K562 (cell line): ENCODE results near the gene PDE11A. TPM values are rescaled to one million over a fixed set of nuclear protein-coding genes. Genes with fewer than 3 reads are reported as not detected.

ENCODE experiments used
- ATAC-seq: fragments of 200-7000 bp; cut with Tn5 transposase; 3 replicates; pipeline ENCODE4 v1.9.1; 2020; ENCODE audit warnings: moderate library complexity
- BruUV-seq: library from RNA; stranded (reverse); fragments of 400-500 nt; replicated peaks from 2 replicates; lab custom pipeline; 2021; lab: Mats Ljungman, UMichigan
- CTCF ChIA-PET: fragments of 300-600 bp; formaldehyde crosslinking; extraction: SDS; loops from one replicate; lab custom pipeline; 2021; ENCODE audit warnings: low intra/inter-chr PET ratio; lab: Yijun Ruan, JAX
- POLR2A ChIA-PET: fragments of 300-600, 350-650 bp; sonication (Branson Sonifier 250); formaldehyde crosslinking; extraction: SDS; loops from one replicate; lab custom pipeline; 2021; ENCODE audit warnings: antibody characterized with exemption, inconsistent platforms; lab: Yijun Ruan, JAX
- DNase-seq, 4 experiments: peaks; one replicate each; pipeline versions ENCODE4 v3.0.0 to v3.0.0-alpha.2; 2011 to 2018; ENCODE audit warnings: low spot score in 3 of 4, mixed read lengths in 3 of 4; ENCODE audit errors: extremely low read depth in 1 of 4
- FAIRE-seq: peaks from 2 replicates; lab custom pipeline; 2011; peaks lifted over from hg19 to GRCh38; lab: Jason Lieb, UNC
- H2AFZ ChIP-seq: 2 replicates; pipeline ENCODE4 v1.6.0; 2011; ENCODE audit warnings: low read depth, low read length, control low read depth, inconsistent platforms
- H3K27ac ChIP-seq: fragments of 200-600 bp; 3 replicates; pipeline ENCODE4 v1.8.0; 2011; ENCODE audit warnings: low read depth, mild to moderate bottlenecking, control low read depth, inconsistent platforms, low read length, moderate library complexity, mixed read lengths; ENCODE audit errors: extremely low read depth
- H3K27me3 ChIP-seq, 2 experiments: fragments of 300-600 bp in 1 of 2; 2 replicates in 1 of 2; 3 replicates in 1 of 2; pipeline versions ENCODE4 v1.6.0 to v1.8.0; 2011; ENCODE audit warnings: inconsistent platforms in 2 of 2, low read length in 2 of 2, mild to moderate bottlenecking in 1 of 2, mixed read lengths in 1 of 2, moderate library complexity in 1 of 2; ENCODE audit not compliant: control insufficient read depth in 2 of 2, insufficient read depth in 2 of 2
- H3K36me3 ChIP-seq: fragments of 300-600 bp; 3 replicates; pipeline ENCODE4 v1.8.0; 2011; ENCODE audit warnings: mild to moderate bottlenecking, low read length, inconsistent platforms; ENCODE audit not compliant: control insufficient read depth, insufficient read depth
- H3K4me1 ChIP-seq, 2 experiments: fragments of 200-600 bp in 1 of 2; replicated peaks in 1 of 2; 2 replicates in 1 of 2; 3 replicates in 1 of 2; pipeline versions ENCODE4 v1.5.1 to v1.8.0; 2011; ENCODE audit warnings: inconsistent platforms in 2 of 2, low read length in 2 of 2, mild to moderate bottlenecking in 1 of 2, mixed read lengths in 1 of 2, moderate library complexity in 1 of 2; ENCODE audit not compliant: control insufficient read depth in 2 of 2, insufficient read depth in 2 of 2
- H3K4me2 ChIP-seq: 2 replicates; pipeline ENCODE4 v1.6.1; 2011; ENCODE audit warnings: low read length, control low read depth, inconsistent platforms, mixed read lengths; ENCODE audit not compliant: insufficient read depth
- H3K4me3 ChIP-seq: fragments of 200-600 bp; sonication (generic), shearing (Covaris generic); 2 replicates; pipeline ENCODE4 v1.5.1; 2016; ENCODE audit warnings: control low read depth, inconsistent platforms
- H3K79me2 ChIP-seq: fragments of 200-600 bp; 3 replicates; pipeline ENCODE4 v1.8.0; 2011; ENCODE audit warnings: low read length, inconsistent platforms; ENCODE audit not compliant: control insufficient read depth, insufficient read depth
- H3K9ac ChIP-seq, 2 experiments: 2 replicates each; pipeline versions ENCODE4 v1.6.0 to v1.6.1; 2011; ENCODE audit warnings: low read depth in 2 of 2, low read length in 2 of 2, control low read depth in 1 of 2, inconsistent platforms in 1 of 2, mild to moderate bottlenecking in 1 of 2, mixed read lengths in 1 of 2; ENCODE audit not compliant: insufficient read depth in 1 of 2
- H3K9me1 ChIP-seq: one replicate; pipeline ENCODE4 v1.6.0; 2011; ENCODE audit warnings: inconsistent platforms, mild to moderate bottlenecking, low read length, moderate library complexity; ENCODE audit not compliant: control insufficient read depth, insufficient read depth
- H3K9me3 ChIP-seq: replicated peaks from 2 replicates; pipeline ENCODE4 v1.5.1; 2011; ENCODE audit warnings: low read depth, low read length, inconsistent platforms; ENCODE audit not compliant: control insufficient read depth, insufficient read depth
- H4K20me1 ChIP-seq: replicated peaks from 2 replicates; pipeline ENCODE4 v1.6.1; 2011; ENCODE audit warnings: low read length, inconsistent platforms, mixed read lengths; ENCODE audit not compliant: control insufficient read depth, insufficient read depth
- SMARCB1 ChIP-seq: IDR thresholded peaks from 2 replicates; pipeline ENCODE4 v1.6.1; 2011; ENCODE audit warnings: improper control_type of control experiment, low read depth; ENCODE audit not compliant: insufficient read length
- ZNF124 ChIP-seq: sonication (generic); formaldehyde crosslinking; IDR thresholded peaks from 2 replicates; pipeline ENCODE4 v1.8.1; 2022; ENCODE audit warnings: missing genetic modification reagents
- WGBS: fragments of 100-300 bp; shearing (Covaris generic); methylation state at CpG from one replicate; pipeline ENCODE4 v1.1.6; 2016; ENCODE audit warnings: low coverage, mixed read lengths; ENCODE audit not compliant: insufficient coverage; ENCODE audit errors: missing lambda C conversion rate; 5-methylcytosine and 5-hydroxymethylcytosine counted together
- in situ Hi-C: fragments of 300-500 bp; cut with MboI; formaldehyde crosslinking; loops from 4 replicates; pipeline ENCODE4 v1.15.0; 2018; ENCODE audit warnings: inconsistent platforms, mixed read lengths
- intact Hi-C: fragments of 100-400 bp; cut with micrococcal nuclease; formaldehyde crosslinking; loops from 2 replicates; pipeline ENCODE4 v1.14.2; 2022
- polyA plus RNA-seq, 8 experiments: library from polyadenylated mRNA; depleted of rRNA in 4 of 8; stranded (reverse) in 5 of 8; unstranded in 3 of 8; fragments of >200 nt; fragmentation: Nextera tagmentation in 2 of 8; fragmentation: Illumina TruSeq in 1 of 8; extraction: Ambion mirVana in 2 of 8; extraction: Trizol in 1 of 8; gene quantifications; 2 replicates each; pipeline versions ENCODE4 v1.2.1 to v1.2.3, GENCODE V29; 2011 to 2014; ENCODE audit warnings: inconsistent platforms in 1 of 8, missing spikeins in 1 of 8
- total RNA-seq, 7 experiments: library from RNA; depleted of rRNA in 6 of 7; stranded (reverse); fragments of >200 nt in 6 of 7; fragmentation: Illumina TruSeq in 2 of 7; extraction: Trizol in 2 of 7; gene quantifications; 2 replicates each; pipeline versions ENCODE4 v1.2.1 to v1.2.3, GENCODE V29; 2011 to 2021; ENCODE audit warnings: low replicate concordance in 1 of 7
- TF ChIP-seq, protein P1 (sequence below), 2 experiments: fragments of 150-350 bp in 1 of 2; IDR thresholded peaks; 2 replicates each; pipeline ENCODE4 v1.6.1; 2012 to 2016; ENCODE audit warnings: low read depth in 2 of 2, low read length in 2 of 2, mild to moderate bottlenecking in 1 of 2, moderate library complexity in 1 of 2
- TF ChIP-seq, protein P2 (sequence below), 3 experiments: IDR thresholded peaks in 2 of 3; conservative IDR thresholded peaks in 1 of 3; 2 replicates each; pipeline ENCODE4 v1.5.1; 2011 to 2012; ENCODE audit warnings: low read length in 3 of 3, mild to moderate bottlenecking in 3 of 3, control low read depth in 2 of 3, improper control_type of control experiment in 1 of 3, inconsistent platforms in 1 of 3, low read depth in 1 of 3, mixed read lengths in 1 of 3, moderate library complexity in 1 of 3; ENCODE audit not compliant: insufficient read depth in 2 of 3

The PDE11A gene
- total and polyA plus RNA-seq, 9 of the 15 experiments (the other 6 are each of a cell fraction or from before 2014, with no cell fraction given) = 3.2 to 22.1 (median 5.7) TPM

DNA sequence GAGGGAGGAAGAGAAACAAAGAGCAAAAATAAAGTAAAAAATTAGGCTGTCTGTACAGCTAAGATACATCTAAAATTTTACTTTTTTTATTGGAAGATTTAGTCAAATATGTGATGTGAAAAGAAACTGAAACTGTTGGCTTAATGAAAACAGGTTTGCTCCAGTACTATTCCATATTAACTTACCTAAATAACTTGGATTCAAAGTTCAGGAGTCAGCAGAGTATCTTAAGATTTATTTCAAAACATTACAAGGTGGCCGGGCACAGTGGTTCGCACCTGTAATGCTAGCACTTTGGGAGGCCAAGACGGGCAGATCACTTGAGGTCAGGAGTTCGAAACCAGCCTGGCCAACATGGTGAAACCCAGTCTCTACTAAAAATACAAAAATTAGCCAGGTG lies 197.9 kb downstream of the PDE11A start:
- no TSS peak for BruUV-seq
- H3K27ac ChIP-seq = no peak overlapping the region
- peaks cover 4 to 7% of the 10 kb centered on the region in 2 experiments; a peak in 2 of 5 replicates for H3K27me3 ChIP-seq
- ATAC-seq (no peak), DNase-seq (no peak), FAIRE-seq (no peak)
- no peaks in the 10 kb centered on the region for H3K79me2 ChIP-seq
- no peaks in the 10 kb centered on the region for H4K20me1 ChIP-seq
- in situ Hi-C loops = no loop called here
- ChIA-PET POLR2A (no interaction called here), CTCF (no interaction called here)
- H3K9ac ChIP-seq = no peak overlapping the region
- no peaks in the 10 kb centered on the region for H3K4me1 ChIP-seq
- no peak overlapping the region for H2AFZ ChIP-seq
- H3K9me3 ChIP-seq = no peaks in the 10 kb centered on the region
- no peak overlapping the region for H3K4me2 ChIP-seq
- H3K36me3 ChIP-seq = no peaks in the 10 kb centered on the region
- no peaks in the 10 kb centered on the region for H3K9me1 ChIP-seq
- no peak overlapping the region for H3K4me3 ChIP-seq
- intact Hi-C loops = no loop called here
- WGBS = 0% methylated on average over 4 of the region's 4 CpGs
- TF ChIP-seq ZNF124 (CRISPR knock-in tag) (no peak), SMARCB1 (no peak)
- TF ChIP-seq, protein P1, sequence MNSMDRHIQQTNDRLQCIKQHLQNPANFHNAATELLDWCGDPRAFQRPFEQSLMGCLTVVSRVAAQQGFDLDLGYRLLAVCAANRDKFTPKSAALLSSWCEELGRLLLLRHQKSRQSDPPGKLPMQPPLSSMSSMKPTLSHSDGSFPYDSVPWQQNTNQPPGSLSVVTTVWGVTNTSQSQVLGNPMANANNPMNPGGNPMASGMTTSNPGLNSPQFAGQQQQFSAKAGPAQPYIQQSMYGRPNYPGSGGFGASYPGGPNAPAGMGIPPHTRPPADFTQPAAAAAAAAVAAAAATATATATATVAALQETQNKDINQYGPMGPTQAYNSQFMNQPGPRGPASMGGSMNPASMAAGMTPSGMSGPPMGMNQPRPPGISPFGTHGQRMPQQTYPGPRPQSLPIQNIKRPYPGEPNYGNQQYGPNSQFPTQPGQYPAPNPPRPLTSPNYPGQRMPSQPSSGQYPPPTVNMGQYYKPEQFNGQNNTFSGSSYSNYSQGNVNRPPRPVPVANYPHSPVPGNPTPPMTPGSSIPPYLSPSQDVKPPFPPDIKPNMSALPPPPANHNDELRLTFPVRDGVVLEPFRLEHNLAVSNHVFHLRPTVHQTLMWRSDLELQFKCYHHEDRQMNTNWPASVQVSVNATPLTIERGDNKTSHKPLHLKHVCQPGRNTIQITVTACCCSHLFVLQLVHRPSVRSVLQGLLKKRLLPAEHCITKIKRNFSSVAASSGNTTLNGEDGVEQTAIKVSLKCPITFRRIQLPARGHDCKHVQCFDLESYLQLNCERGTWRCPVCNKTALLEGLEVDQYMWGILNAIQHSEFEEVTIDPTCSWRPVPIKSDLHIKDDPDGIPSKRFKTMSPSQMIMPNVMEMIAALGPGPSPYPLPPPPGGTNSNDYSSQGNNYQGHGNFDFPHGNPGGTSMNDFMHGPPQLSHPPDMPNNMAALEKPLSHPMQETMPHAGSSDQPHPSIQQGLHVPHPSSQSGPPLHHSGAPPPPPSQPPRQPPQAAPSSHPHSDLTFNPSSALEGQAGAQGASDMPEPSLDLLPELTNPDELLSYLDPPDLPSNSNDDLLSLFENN (IDR thresholded peaks at IDR 0.05; ENCODE audit: low read depth in 2 of 2, low read length in 2 of 2) = no peak
- TF ChIP-seq, protein P2, sequence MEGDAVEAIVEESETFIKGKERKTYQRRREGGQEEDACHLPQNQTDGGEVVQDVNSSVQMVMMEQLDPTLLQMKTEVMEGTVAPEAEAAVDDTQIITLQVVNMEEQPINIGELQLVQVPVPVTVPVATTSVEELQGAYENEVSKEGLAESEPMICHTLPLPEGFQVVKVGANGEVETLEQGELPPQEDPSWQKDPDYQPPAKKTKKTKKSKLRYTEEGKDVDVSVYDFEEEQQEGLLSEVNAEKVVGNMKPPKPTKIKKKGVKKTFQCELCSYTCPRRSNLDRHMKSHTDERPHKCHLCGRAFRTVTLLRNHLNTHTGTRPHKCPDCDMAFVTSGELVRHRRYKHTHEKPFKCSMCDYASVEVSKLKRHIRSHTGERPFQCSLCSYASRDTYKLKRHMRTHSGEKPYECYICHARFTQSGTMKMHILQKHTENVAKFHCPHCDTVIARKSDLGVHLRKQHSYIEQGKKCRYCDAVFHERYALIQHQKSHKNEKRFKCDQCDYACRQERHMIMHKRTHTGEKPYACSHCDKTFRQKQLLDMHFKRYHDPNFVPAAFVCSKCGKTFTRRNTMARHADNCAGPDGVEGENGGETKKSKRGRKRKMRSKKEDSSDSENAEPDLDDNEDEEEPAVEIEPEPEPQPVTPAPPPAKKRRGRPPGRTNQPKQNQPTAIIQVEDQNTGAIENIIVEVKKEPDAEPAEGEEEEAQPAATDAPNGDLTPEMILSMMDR (IDR thresholded peaks at IDR 0.05 in 2 of 3, conservative IDR thresholded peaks at IDR 0.05 in 1 of 3; ENCODE audit: insufficient read depth in 2 of 3, low read depth in 1 of 3, low read length in 3 of 3) = no peak
